H1 (cell line): ENCODE measurements around the gene ARHGAP8. TPM values are rescaled to one million over a fixed set of nuclear protein-coding genes. Genes with fewer than 3 reads are reported as not detected.

Experiments
- CEBPB ChIP-seq: IDR thresholded peaks from 2 replicates; pipeline ENCODE4 v1.6.1; 2012; ENCODE audit warnings: low read depth, low read length
- HDAC2 ChIP-seq, 2 experiments: fragments of 300-600 bp in 1 of 2; sonication (generic) in 1 of 2; IDR thresholded peaks; 2 replicates each; pipeline ENCODE4 v1.6.1; 2011 to 2012; ENCODE audit warnings: low read depth in 2 of 2, low read length in 2 of 2, mild to moderate bottlenecking in 2 of 2, moderate library complexity in 2 of 2, borderline replicate concordance in 1 of 2, inconsistent platforms in 1 of 2
- SRF ChIP-seq: IDR thresholded peaks from 2 replicates; pipeline ENCODE4 v1.6.1; 2011; ENCODE audit warnings: mild to moderate bottlenecking, low read depth, low read length, moderate library complexity
- polyA plus RNA-seq, 7 experiments: library from polyadenylated mRNA; depleted of rRNA in 3 of 7; stranded (reverse) in 5 of 7; unstranded in 2 of 7; fragments of >200 nt in 5 of 7; fragments of 200-250 nt in 2 of 7; gene quantifications; 1 replicate in 5 of 7; 2 replicates in 1 of 7; 4 replicates in 1 of 7; pipeline versions ENCODE4 v1.2.1 to v1.2.3, GENCODE V29; 2011 to 2013; ENCODE audit warnings: missing spikeins in 2 of 7, mixed read lengths in 2 of 7
- total RNA-seq: library from RNA; stranded (reverse); fragmentation: NEBNext Ultra II Directional; extraction: Animal tissue kit (Norgen Biotek cat#: 25700); gene quantifications from 2 replicates; pipeline ENCODE4 v1.2.1, GENCODE V29; 2021

Gene ARHGAP8
- total and polyA plus RNA-seq, 2 of the 8 experiments (the other 6 are each of a cell fraction or from before 2014, with no cell fraction given), result 35.6 to 47.7 TPM

GRCh38 chr22:44839061-44839460 is 86.7 kb downstream of the ARHGAP8 start (continued):
- TF ChIP-seq SRF (no peak), HDAC2 (IDR thresholded peaks at IDR 0.05; ENCODE audit: borderline replicate concordance in 1 of 2, low read depth in 2 of 2, low read length in 2 of 2) (no peak), CEBPB (no peak)
